ENCODE data around the gene SLC25A52. TPM values are rescaled to one million over a fixed set of nuclear protein-coding genes. Genes with fewer than 3 reads are reported as not detected.
A peak's percentile ranks its signal among the peaks of the same experiment; 100 is the strongest.
"Not testable (repeated sequence)": the region's sequence is repeated elsewhere in the genome, so short reads cannot be mapped to it uniquely, and the experiment has no call there.

SLC25A52 gene
- total and polyA plus RNA-seq, 5 experiments from 2014 or later: not detected

DNA sequence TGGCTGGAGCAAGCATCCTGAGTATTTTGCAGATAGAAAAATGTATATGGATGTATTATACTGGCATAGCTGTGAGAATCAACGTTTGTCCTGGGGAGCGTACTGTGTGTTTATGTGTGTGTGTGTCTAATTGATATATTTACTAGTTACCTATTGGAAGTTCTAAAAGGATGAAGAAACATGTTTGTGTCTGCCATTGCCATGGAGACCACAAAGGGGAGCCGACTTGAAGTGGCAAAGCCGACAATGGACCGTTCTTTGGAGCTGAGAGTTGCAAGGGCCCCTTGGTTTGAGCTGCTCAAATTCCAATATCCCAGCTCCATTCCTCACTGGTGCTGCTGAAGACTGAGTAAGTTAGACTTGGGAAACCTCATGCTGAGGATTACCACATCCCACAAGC lies 14.3 kb upstream of the SLC25A52 start:
- DNase-seq (no peak), ATAC-seq (no peak)
- Mint-ChIP-seq H3K36me3 (peaks cover 0 to 25% (median 13%) of the 10 kb centered on the region in 3 donors), H3K9me3 (peaks cover 0 to 34% (median 16%) of the 10 kb centered on the region in 9 donors), H3K4me1 (no peaks in the 10 kb centered on the region), H3K27ac (no peak overlapping the region), H3K27me3 (peaks cover 0 to 3% (median 1%) of the 10 kb centered on the region in 5 donors), H3K4me3 (no peak overlapping the region)
- POLR2A ChIA-PET: no interaction called here

DNA sequence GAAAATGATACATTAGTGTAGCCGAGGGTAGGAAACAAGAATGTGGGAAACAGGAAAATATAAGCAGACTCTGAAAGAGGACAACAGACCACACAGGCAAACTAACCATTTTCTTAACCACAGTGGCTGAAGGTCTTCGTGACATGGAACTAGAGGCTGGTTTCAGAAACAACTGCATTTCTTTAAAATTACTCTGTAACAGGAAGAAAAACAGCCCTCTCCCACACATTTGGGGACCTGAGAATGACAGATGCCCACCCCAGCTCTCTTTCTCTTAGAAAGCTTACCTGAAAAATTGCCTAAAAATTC lies 13.8 kb upstream of the SLC25A52 start:
- peaks cover 0 to 3% (median 1%) of the 10 kb centered on the region in 5 donors for H3K27me3 Mint-ChIP-seq
- ATAC-seq: no peak
- H3K4me3 Mint-ChIP-seq: no peak overlapping the region

DNA sequence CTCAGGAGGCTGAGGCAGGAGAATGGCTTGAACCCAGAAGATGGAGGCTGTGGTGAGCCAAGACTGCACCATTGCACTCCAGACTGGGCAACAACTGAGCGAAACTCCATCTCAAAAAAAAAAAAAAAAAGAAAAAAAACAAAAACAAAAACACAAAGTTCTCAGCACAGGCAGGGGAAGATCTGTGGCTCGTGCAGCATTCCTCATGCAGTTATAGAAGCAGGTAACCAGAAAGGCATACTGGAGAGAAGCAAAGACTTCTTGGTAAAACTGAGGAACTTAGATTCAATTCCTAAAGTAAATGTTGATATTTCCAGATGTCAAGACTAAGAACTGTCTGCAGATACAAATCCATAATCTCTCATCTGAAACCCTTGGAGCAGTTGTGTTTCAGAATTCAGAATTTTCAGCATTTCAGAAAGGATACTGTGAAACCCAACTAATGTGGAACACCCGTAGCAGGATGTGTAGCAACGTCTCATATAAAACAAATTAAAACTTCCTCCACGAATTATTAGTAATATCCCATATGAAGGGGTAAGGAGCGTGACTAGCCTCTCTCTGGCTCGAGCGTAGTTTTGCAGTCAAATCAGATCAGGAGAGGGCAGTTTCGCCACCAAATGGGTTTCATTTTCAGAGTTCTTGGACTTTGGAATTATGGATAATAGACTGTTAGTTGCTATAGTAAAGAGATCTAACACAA lies 13.2 kb upstream of the SLC25A52 start:
- no peak for DNase-seq
- no peak for ATAC-seq
- Mint-ChIP-seq H3K27ac (no peak overlapping the region), H3K36me3 (peaks cover 0 to 15% (median 3%) of the 10 kb centered on the region in 3 donors), H3K27me3 (peaks cover 0 to 3% (median 2%) of the 10 kb centered on the region in 5 donors), H3K9me3 (peaks cover 0 to 23% (median 10%) of the 10 kb centered on the region in 9 donors), H3K4me1 (no peaks in the 10 kb centered on the region), H3K4me3 (no peak overlapping the region)
- POLR2A ChIA-PET: no interaction called here

More for the DNA sequence above, 13.8 kb upstream of the SLC25A52 start:
- no peak overlapping the region for H3K27ac Mint-ChIP-seq
- no peaks in the 10 kb centered on the region for H3K4me1 Mint-ChIP-seq
- POLR2A ChIA-PET: no interaction called here
- H3K9me3 Mint-ChIP-seq: peaks cover 0 to 28% (median 14%) of the 10 kb centered on the region in 9 donors
- H3K36me3 Mint-ChIP-seq: peaks cover 0 to 20% (median 8%) of the 10 kb centered on the region in 3 donors
- DNase-seq: no peak

DNA sequence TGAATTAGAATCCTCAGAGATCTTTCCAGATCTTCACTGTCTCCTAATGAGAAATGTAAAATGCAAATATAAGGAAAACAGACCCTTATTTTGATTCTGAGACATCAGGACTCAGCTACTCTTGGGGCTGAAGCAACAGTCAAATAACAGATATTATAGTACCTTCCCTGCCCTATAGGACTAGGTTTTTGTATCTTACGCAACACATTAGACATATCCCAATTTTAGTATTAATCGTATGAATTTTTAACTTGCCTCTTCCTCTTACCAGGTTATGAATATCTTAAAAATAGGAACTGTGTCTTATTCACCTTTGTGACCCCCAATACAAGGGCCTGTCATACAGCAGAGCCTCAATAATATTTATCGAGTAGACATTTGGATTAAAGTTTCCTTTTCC lies 12.0 kb upstream of the SLC25A52 start:
- H3K27ac Mint-ChIP-seq: no peak overlapping the region
- peaks cover 0 to 6% (median 0%) of the 10 kb centered on the region in 3 donors for H3K36me3 Mint-ChIP-seq
- DNase-seq (no peak), ATAC-seq (no peak)
- H3K4me3 Mint-ChIP-seq: no peak overlapping the region
- peaks cover 0 to 2% (median 0%) of the 10 kb centered on the region in 5 donors for H3K27me3 Mint-ChIP-seq
- H3K4me1 Mint-ChIP-seq: no peaks in the 10 kb centered on the region
- H3K9me3 Mint-ChIP-seq: peaks cover 0 to 11% (median 2%) of the 10 kb centered on the region in 9 donors
- POLR2A ChIA-PET: no interaction called here

DNA sequence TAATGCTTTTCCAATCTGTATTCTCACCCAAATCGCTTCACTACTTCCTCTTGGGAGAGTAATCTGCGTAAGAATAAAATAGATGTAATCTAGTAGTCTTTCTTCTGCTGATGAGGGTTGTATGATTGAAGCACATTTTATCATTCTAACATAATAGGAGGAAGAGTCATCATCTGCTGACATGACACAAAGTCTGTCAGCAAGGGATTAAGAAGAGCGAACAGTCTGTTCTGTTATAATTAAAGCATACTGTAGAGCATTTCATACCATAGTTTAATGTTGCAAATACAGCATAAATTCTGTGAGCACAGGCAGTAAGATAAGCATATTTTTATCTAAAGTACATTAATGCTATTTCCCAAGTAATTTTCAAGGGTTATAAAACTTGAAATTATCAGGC lies 10.4 kb downstream of the SLC25A52 start:
- Mint-ChIP-seq H3K9me3 (no peaks in the 10 kb centered on the region), H3K27me3 (no peaks in the 10 kb centered on the region), H3K27ac (no peak overlapping the region), H3K4me3 (no peak overlapping the region), H3K4me1 (peaks cover 0 to 2% (median 0%) of the 10 kb centered on the region in 4 donors), H3K36me3 (no peaks in the 10 kb centered on the region)
- ATAC-seq (no peak), DNase-seq (no peak)
- POLR2A ChIA-PET: no interaction called here

GRCh38 chr18:31746396-31746795 lies 14.3 kb downstream of the SLC25A52 start:
- Mint-ChIP-seq H3K9me3 (no peaks in the 10 kb centered on the region), H3K27me3 (peaks cover 0 to 3% (median 0%) of the 10 kb centered on the region in 5 donors), H3K4me3 (no peak overlapping the region), H3K4me1 (peaks cover 0 to 2% (median 0%) of the 10 kb centered on the region in 4 donors), H3K36me3 (no peaks in the 10 kb centered on the region), H3K27ac (no peak overlapping the region)
- ATAC-seq (no peak), DNase-seq (no peak)
- POLR2A ChIA-PET: no interaction called here

- Mint-ChIP-seq H3K36me3 (no peaks in the 10 kb centered on the region), H3K9me3 (peaks cover 0 to 1% (median 0%) of the 10 kb centered on the region in 9 donors), H3K27me3 (peaks cover 0 to 3% (median 0%) of the 10 kb centered on the region in 5 donors), H3K4me3 (no peak overlapping the region), H3K27ac (no peak overlapping the region), H3K4me1 (peaks cover 0 to 2% (median 0%) of the 10 kb centered on the region in 4 donors)
- ATAC-seq (no peak), DNase-seq (no peak)
- POLR2A ChIA-PET: no interaction called here
Measured at GRCh38 chr18:31744321-31745067, 16.2 kb downstream of the SLC25A52 start.

DNA sequence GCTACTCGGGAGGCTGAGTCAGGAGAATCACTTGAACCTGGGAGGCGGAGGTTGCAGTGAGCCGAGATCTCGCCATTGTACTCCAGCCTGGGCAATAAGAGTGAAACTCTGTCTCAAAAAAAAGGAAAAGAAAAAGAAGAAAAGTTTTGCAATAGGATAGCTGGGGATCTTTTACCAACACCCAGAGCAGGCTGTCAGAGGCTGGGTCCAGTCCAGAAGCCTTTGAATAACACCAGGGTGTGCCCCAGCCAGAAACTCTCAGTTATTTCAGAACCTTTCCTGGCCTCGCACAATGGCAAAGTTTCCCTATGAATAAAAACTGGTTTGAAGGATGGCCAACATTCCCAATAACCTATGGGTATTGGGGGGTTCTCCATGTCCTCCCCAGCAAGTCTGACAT lies 17.1 kb downstream of the SLC25A52 start:
- DNase-seq, H3K27ac Mint-ChIP-seq, H3K27me3 Mint-ChIP-seq, H3K36me3 Mint-ChIP-seq, H3K4me1 Mint-ChIP-seq, H3K4me3 Mint-ChIP-seq, POLR2A ChIA-PET, ATAC-seq: not testable (repeated sequence)
- H3K9me3 Mint-ChIP-seq: peaks cover 0 to 10% (median 0%) of the 10 kb centered on the region in 9 donors

GRCh38 chr18:31741097-31741735 lies 19.5 kb downstream of the SLC25A52 start:
- no peak overlapping the region for H3K4me3 Mint-ChIP-seq
- DNase-seq (peak; percentile 7 to 75 (median 43)), ATAC-seq (no peak)
- H3K27me3 Mint-ChIP-seq: peaks cover 0 to 3% (median 0%) of the 10 kb centered on the region in 5 donors
- H3K9me3 Mint-ChIP-seq: peaks cover 0 to 13% (median 3%) of the 10 kb centered on the region in 9 donors
- no peaks in the 10 kb centered on the region for H3K4me1 Mint-ChIP-seq
- POLR2A ChIA-PET: no interaction called here
- no peak overlapping the region for H3K27ac Mint-ChIP-seq
- H3K36me3 Mint-ChIP-seq: no peaks in the 10 kb centered on the region

GRCh38 chr18:31740180-31740579 lies 20.5 kb downstream of the SLC25A52 start:
- no peak for DNase-seq
- Mint-ChIP-seq H3K27ac (peak overlapping the region in 1 of 10 donors; percentile 46), H3K36me3 (no peaks in the 10 kb centered on the region), H3K4me3 (no peak overlapping the region), H3K9me3 (peaks cover 0 to 13% (median 3%) of the 10 kb centered on the region in 9 donors), H3K27me3 (peaks cover 0 to 3% (median 0%) of the 10 kb centered on the region in 5 donors), H3K4me1 (no peaks in the 10 kb centered on the region)
- ATAC-seq: no peak
- POLR2A ChIA-PET: no interaction called here

- peaks cover 0 to 3% (median 0%) of the 10 kb centered on the region in 5 donors for H3K27me3 Mint-ChIP-seq
- H3K9me3 Mint-ChIP-seq: peaks cover 0 to 13% (median 3%) of the 10 kb centered on the region in 9 donors
- ATAC-seq (no peak), DNase-seq (no peak)
- no peaks in the 10 kb centered on the region for H3K36me3 Mint-ChIP-seq
- no peak overlapping the region for H3K27ac Mint-ChIP-seq
- no peak overlapping the region for H3K4me3 Mint-ChIP-seq
- POLR2A ChIA-PET: no interaction called here
- H3K4me1 Mint-ChIP-seq: no peaks in the 10 kb centered on the region
Measured at GRCh38 chr18:31739651-31740050, 21.0 kb downstream of the SLC25A52 start.

DNA sequence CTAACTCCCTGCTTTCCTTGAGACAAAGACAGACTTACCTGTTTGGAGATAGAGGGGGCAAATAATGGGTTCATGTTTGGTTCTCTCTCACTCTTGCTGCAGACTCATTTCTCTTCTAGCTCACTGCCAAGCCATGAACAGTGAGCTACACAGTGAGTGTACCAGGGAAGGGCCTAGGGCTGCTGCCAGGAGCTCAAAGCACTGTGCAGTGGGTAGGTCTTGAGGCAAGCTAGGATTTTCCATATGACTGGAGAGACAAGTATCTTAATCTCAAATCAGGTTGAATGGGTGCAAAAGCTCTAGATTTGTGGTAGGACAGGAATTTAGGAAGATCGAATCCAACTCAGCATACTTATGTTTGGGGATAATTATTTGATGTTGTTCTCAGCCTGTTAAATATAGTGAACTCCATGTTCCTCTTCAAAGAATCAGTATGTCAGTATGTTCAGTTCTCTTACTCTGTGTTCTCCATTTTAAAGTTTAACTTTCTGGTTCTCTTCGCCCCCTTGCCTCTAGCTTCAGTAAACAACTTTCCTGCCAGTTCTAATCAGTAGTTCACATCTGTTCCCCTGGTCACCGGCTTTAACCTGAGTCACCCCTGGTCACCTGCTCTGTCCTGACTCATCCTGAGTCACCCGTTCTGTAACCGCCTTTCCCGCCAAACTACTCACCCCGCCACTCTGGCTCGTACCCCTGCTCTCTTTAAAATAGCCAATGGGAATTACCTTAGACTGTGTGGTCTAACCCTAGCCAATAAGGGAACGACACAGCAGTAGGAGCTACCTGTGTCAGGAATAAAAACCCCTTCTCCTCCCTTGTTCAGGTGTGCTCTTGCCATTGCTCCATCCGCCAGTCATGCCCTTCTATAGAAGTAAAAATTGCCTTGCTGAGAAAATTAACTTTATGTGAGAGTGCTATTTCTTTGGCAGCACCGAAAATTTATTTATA lies 21.9 kb downstream of the SLC25A52 start:
- Mint-ChIP-seq H3K27me3 (peaks cover 0 to 3% (median 0%) of the 10 kb centered on the region in 5 donors), H3K4me3 (no peak overlapping the region), H3K36me3 (no peaks in the 10 kb centered on the region), H3K9me3 (peaks cover 0 to 13% (median 3%) of the 10 kb centered on the region in 9 donors), H3K4me1 (no peaks in the 10 kb centered on the region), H3K27ac (peak overlapping the region in 1 of 10 donors; percentile 46)
- DNase-seq (no peak), ATAC-seq (no peak)
- POLR2A ChIA-PET: no interaction called here

Measured in naive thymus-derived CD8-positive, alpha-beta T cell (primary cell).